HG02759 (cell line): ENCODE measurements around the gene TMEM270.

Source experiments
- ATAC-seq: cut with Tn5 transposase; IDR thresholded peaks from one replicate; pipeline ENCODE4 v1.9.1; 2021; ENCODE audit warnings: mild to moderate bottlenecking, moderate library complexity; ENCODE audit not compliant: unreplicated experiment

The TMEM270 gene

GRCh38 chr7:73904219-73905137, 43.5 kb downstream of the TMEM270 start:
- ATAC-seq: no peak

GRCh38 chr7:73905360-73905759, 44.4 kb downstream of the TMEM270 start:
- ATAC-seq: no peak

- no peak for ATAC-seq
These were observed 45.9 kb downstream of the TMEM270 start for GRCh38 chr7:73906874-73907273.

GRCh38 chr7:73907554-73908122, 46.7 kb downstream of the TMEM270 start:
- no peak for ATAC-seq

GRCh38 chr7:73908123-73908611, 47.2 kb downstream of the TMEM270 start:
- ATAC-seq: no peak

- ATAC-seq: no peak
These were observed 48.3 kb downstream of the TMEM270 start for GRCh38 chr7:73909051-73909941.

- ATAC-seq: no peak
These were observed 49.0 kb downstream of the TMEM270 start for GRCh38 chr7:73909996-73910395.

GRCh38 chr7:73912223-73912622, 51.3 kb downstream of the TMEM270 start:
- no peak for ATAC-seq
